Measurements from ENCODE around the gene MEGF11.
"Not testable (repeated sequence)": the region's sequence is repeated elsewhere in the genome, so short reads cannot be mapped to it uniquely, and the experiment has no call there.

The MEGF11 gene

GRCh38 chr15:65991721-65992483 lies 261.6 kb downstream of the MEGF11 start:
- no peak for DNase-seq

GRCh38 chr15:65990298-65990981 lies 263.1 kb downstream of the MEGF11 start:
- DNase-seq = no peak

- DNase-seq = no peak
These were observed 266.4 kb downstream of the MEGF11 start for GRCh38 chr15:65987100-65987499.

GRCh38 chr15:65986416-65986815 lies 267.1 kb downstream of the MEGF11 start:
- no peak for DNase-seq

GRCh38 chr15:65985387-65985786 lies 268.2 kb downstream of the MEGF11 start:
- DNase-seq = no peak

DNA sequence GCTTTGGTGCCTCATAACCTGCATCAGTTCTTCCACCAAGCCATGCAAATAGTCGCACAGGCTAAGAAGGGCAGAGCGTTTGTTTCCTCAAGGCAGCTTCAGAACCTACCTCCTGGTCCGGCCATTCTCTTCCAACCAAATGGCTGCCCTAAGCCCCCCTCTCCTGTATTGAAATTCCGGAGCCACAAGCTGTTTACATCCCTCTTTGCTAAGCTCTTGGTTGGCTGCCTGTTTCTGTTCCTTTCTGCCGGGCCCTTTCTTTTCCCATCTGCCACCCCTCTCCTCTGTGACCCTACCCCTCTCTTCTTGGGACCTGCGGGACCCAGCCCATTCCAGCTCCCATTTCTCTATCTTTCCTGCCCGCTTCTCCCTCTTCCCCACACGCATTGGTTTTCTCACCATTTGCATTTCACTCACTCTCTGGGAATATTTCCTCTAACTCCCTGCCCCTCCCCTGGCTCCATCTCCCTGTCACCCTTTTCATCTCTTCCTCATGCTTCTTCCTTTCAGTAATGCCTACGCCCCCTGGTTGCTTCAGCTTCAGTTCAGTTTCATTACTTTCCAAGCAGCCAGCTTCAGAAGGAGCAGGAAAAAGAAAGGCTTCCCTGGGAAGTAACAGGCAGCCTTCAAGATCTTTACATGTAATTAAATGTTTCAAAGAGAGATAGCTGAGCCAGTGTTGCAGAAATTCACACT lies 270.8 kb downstream of the MEGF11 start:
- no peak for DNase-seq

DNA sequence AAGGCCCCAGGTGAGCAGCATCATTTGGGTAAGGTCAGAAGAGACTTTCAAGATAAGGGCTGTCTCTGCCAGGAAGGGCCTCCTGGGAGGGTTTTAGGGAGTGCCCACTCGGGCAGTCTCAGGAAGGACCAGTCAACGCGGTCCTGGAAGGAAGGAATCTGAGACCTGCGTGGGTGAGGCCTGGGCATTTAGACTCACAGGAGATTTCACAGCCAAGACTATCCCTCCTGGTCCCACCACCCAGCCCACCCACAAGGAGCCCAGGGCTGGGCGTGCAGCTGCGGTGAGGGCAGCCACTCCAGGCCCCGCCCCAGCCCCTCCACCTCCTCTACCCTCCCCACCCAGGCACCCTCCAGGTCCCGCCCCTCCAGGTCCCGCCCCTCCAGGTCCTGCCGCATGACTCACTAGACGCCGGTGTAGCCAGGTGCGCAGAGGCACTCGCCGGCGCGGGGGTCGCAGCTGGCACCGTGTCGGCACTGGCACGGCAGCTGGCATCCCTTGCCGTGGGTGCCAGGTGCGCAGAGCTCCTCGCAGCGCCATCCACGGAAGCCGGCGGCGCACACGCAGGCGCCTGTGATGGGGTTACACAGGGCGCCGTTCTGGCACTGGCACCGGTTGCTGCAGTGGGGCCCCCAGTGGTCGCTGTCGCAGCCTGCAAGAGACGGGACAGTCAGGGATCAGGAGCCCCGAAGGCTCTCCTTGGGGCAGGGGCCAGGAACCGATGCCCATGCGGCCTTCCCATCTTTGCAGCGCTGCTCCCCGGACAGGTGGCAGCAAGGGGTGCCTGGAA lies 271.5 kb downstream of the MEGF11 start:
- no peak for DNase-seq

DNA sequence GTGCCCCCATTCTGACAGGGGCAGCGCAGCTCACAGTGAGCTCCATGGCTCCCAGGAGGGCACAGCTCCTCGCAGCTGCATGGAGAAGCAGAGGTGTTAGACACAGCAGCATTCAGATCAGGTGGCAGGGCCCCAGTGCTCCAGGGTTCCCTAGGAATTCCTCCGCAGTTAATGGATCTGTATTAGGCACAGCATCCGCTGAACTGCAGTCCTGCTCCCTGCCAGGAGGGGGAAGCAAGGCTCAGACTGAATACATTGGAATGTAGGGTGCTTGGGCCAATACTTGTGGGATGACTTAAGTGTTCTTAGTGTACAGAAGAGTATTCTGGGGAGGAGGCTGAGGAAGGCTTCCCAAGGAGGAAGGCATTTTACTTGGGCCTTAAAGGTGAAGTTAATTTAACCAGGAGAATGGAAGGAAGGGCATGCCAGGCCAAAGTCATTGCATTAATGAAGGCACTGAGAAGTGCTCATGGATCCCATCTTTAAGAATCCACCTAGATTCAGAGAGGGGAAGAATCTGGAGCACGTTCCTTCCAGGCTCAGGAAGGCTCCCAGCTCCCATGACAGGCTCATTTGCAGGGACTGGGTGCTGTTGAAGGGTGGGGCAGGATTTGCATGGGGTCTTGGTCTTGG lies 272.6 kb downstream of the MEGF11 start:
- DNase-seq = peak; percentile 65

DNA sequence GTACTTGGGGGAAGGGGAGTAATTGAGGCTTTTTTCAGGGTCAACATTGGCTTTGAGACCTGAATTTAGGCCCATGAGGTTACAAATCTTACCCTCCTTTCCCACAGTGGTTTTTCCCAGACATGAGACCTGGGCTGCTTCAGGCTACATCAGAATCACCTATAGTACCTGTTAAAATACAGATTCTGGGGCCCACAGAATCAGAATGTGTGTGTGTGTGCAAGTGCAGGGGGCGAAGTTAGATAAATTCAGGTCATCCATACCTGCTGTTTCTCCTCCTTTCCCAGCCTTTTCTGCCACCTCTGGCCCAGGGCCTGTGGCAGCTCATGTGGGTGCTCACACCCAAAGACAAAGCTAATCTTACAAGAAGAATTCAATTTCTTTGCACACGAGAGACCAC lies 273.7 kb downstream of the MEGF11 start:
- DNase-seq = no peak

- DNase-seq = no peak
These were observed 274.2 kb downstream of the MEGF11 start for GRCh38 chr15:65979316-65979715.

- DNase-seq = no peak
These were observed 275.4 kb downstream of the MEGF11 start for GRCh38 chr15:65978110-65978509.

DNA sequence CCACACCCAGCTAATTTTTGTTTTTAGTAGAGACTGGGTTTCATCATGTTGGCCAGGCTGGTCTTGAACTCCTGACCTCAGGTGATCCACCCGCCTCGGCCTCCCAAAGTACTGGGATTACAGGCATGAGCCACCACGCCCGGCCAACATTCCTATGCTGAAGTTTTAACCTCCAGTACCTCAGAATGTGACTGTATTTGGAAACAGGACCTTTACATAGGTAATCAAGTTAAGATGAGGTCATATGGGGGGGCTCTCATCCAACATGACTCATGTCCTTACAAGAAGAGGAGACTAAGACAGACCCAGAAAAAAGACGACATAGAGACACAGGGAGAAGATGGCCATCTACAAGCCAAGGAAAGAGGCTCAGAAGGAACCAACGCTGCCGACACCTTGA lies 277.4 kb downstream of the MEGF11 start:
- DNase-seq = not testable (repeated sequence)

DNA sequence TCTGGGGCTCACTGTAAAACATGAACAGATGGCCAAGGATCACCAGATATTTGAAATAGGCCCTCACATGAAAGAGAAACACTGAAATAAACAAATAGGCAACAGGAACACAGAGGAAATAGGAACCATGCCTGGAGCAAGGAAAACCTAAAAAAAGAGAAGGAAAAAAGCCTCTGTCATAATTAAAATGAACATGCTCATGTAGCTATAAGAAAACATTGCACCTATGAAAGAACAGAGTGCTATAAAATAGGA lies 281.9 kb downstream of the MEGF11 start:
- no peak for DNase-seq

GRCh38 chr15:65970937-65971740 lies 282.4 kb downstream of the MEGF11 start:
- no peak for DNase-seq

DNA sequence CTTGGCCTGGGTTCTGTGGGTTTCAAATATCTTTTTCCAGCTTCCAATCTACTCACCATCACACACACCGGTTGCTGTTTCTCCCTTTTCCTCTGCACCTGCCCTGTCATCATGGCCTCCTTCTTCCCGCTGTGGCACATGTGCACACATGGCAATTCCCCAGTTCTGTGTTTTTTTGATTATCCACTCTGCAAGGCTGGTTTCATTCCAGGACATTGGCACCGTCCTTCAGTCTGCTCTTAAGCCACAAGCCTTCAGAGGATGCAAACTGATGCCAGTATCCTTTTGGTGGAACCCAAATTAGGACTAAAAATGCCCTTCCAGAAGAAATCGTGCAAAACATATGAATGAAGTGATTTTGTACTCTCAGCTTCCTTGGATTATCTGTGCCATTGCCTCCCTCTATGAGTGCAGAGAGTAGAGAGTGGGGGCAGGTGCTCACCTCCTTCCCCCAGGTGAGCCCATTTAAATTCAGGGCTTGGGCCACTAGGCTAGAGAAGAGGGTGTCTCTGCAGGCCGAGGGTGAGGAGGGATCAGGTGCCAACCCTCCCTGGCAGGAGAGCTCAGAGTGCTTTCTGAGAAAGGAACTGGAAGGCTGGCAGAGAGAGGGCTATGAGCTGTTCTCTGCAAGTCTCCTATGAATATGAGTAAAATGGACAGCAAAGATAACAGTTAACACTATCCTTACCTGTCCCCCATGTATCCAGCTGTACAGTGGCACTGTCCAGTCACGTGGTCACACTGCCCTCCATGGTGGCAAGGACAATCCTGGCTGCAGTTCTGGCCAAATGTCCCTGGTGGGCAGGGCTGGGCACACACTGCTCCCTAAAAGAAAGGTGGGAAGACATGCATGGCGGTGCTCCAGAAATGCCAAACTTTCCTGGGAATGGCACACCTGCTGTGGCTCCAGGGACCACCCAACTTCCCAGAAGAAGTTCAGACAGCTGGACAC lies 283.4 kb downstream of the MEGF11 start:
- DNase-seq = no peak

GRCh38 chr15:65968511-65968910 lies 285.0 kb downstream of the MEGF11 start:
- no peak for DNase-seq

GRCh38 chr15:65964792-65965433 lies 288.6 kb downstream of the MEGF11 start:
- no peak for DNase-seq

- no peak for DNase-seq
These were observed 289.6 kb downstream of the MEGF11 start for GRCh38 chr15:65963911-65964482.

GRCh38 chr15:65963358-65963757 lies 290.2 kb downstream of the MEGF11 start:
- no peak for DNase-seq

- no peak for DNase-seq
These were observed 291.4 kb downstream of the MEGF11 start for GRCh38 chr15:65962187-65962586.
